Measurements from ENCODE around the gene CLBA1. TPM values are rescaled to one million over a fixed set of nuclear protein-coding genes. Genes with fewer than 3 reads are reported as not detected.

CLBA1 gene
- total and polyA plus RNA-seq, 2 donors (not counting 1 experiment from before 2014, with no cell fraction given): 0.63 to 5.5 TPM

- intact Hi-C loops (cut with micrococcal nuclease): no loop called here
- Mint-ChIP-seq H3K4me1 (peaks cover 9% of the 10 kb centered on the region), H3K4me3 (no peak overlapping the region), H3K9me3 (ENCODE audit: insufficient read depth) (no peaks in the 10 kb centered on the region), H3K27me3 (peaks cover 4% of the 10 kb centered on the region), H3K27ac (no peak overlapping the region)
- ATAC-seq (ENCODE audit: low read depth) (no peak), DNase-seq (no peak)
- Histone ChIP-seq H3K4me1 (ENCODE audit: control insufficient read depth in 2 of 2, insufficient read depth in 2 of 2, low read length in 2 of 2) (peaks cover 3 to 16% of the 10 kb centered on the region in 2 donors), H3K79me2 (ENCODE audit: control insufficient read depth, insufficient read depth, low read length) (no peaks in the 10 kb centered on the region), H3K9ac (ENCODE audit: low read length) (no peak overlapping the region), H2AFZ (ENCODE audit: insufficient read depth, low read depth, low read length, poor library complexity, severe bottlenecking) (no peak overlapping the region), H3K9me3 (ENCODE audit: control extremely low read depth in 1 of 3, control insufficient read depth in 2 of 3, insufficient read depth in 1 of 3, low read length in 2 of 3) (no peaks in the 10 kb centered on the region), H3K27ac (ENCODE audit: low read length in 2 of 2) (no peak overlapping the region), H3K27me3 (replicated peaks in 1 of 4; ENCODE audit: control extremely low read depth in 1 of 4, control insufficient read depth in 3 of 4, insufficient read depth in 4 of 4, low read length in 3 of 4) (peaks cover 0 to 7% (median 2%) of the 10 kb centered on the region in 4 experiments), H4K20me1 (ENCODE audit: control insufficient read depth, insufficient read depth, low read length, poor library complexity, severe bottlenecking) (no peaks in the 10 kb centered on the region), H3K4me2 (replicated peaks; ENCODE audit: low read depth, low read length, poor library complexity, severe bottlenecking) (no peak overlapping the region), H3K36me3 (replicated peaks in 1 of 2; ENCODE audit: control extremely low read depth in 1 of 2, control insufficient read depth in 1 of 2, extremely low read depth in 1 of 2, insufficient read depth in 2 of 2, low read length in 1 of 2) (peaks cover 0 to 1% of the 10 kb centered on the region in 2 experiments), H3K4me3 (ENCODE audit: control extremely low read depth in 1 of 5, extremely low read depth in 1 of 5, insufficient read depth in 1 of 5, low read depth in 2 of 5, low read length in 4 of 5) (no peak overlapping the region)
- TF ChIP-seq EZH2 (IDR thresholded peaks at IDR 0.05; ENCODE audit: borderline replicate concordance, insufficient read depth, low read depth, low read length, poor library complexity, severe bottlenecking): no peak
- TF ChIP-seq CTCF (IDR thresholded peaks at IDR 0.05): no peak
- ChIA-PET CTCF (interaction anchor here (0.6 to 5.6 kb wide), 4 partner anchors 38 to 153 kb away, joined by 3 to 34 read pairs (median 3); no protein-coding TSS in a partner anchor), POLR2A (no interaction called here)
- 77% methylated on average over 4 of the region's 4 CpGs for WGBS (ENCODE audit: insufficient coverage)
Measured at GRCh38 chr14:104937161-104937560, 48.4 kb upstream of the CLBA1 start.

- H3K27ac Mint-ChIP-seq: no peak overlapping the region
- no peak for TF ChIP-seq EZH2 (IDR thresholded peaks at IDR 0.05; ENCODE audit: borderline replicate concordance, insufficient read depth, low read depth, low read length, poor library complexity, severe bottlenecking)
- no peak for TF ChIP-seq CTCF (IDR thresholded peaks at IDR 0.05)
- ChIA-PET CTCF (interaction anchor here (0.6 to 5.6 kb wide), 4 partner anchors 37 to 152 kb away, joined by 3 to 34 read pairs (median 3); no protein-coding TSS in a partner anchor), POLR2A (no interaction called here)
- Histone ChIP-seq H3K4me1 (ENCODE audit: control insufficient read depth in 2 of 2, insufficient read depth in 2 of 2, low read length in 2 of 2) (peaks cover 3 to 11% of the 10 kb centered on the region in 2 donors), H3K36me3 (replicated peaks in 1 of 2; ENCODE audit: control extremely low read depth in 1 of 2, control insufficient read depth in 1 of 2, extremely low read depth in 1 of 2, insufficient read depth in 2 of 2, low read length in 1 of 2) (no peaks in the 10 kb centered on the region), H3K4me3 (ENCODE audit: control extremely low read depth in 1 of 5, extremely low read depth in 1 of 5, insufficient read depth in 1 of 5, low read depth in 2 of 5, low read length in 4 of 5) (no peak overlapping the region), H3K9ac (ENCODE audit: low read length) (no peak overlapping the region), H4K20me1 (ENCODE audit: control insufficient read depth, insufficient read depth, low read length, poor library complexity, severe bottlenecking) (no peaks in the 10 kb centered on the region), H3K9me3 (ENCODE audit: control extremely low read depth in 1 of 3, control insufficient read depth in 2 of 3, insufficient read depth in 1 of 3, low read length in 2 of 3) (no peaks in the 10 kb centered on the region), H3K79me2 (ENCODE audit: control insufficient read depth, insufficient read depth, low read length) (no peaks in the 10 kb centered on the region), H2AFZ (ENCODE audit: insufficient read depth, low read depth, low read length, poor library complexity, severe bottlenecking) (no peak overlapping the region), H3K27me3 (replicated peaks in 1 of 4; ENCODE audit: control extremely low read depth in 1 of 4, control insufficient read depth in 3 of 4, insufficient read depth in 4 of 4, low read length in 3 of 4) (peaks cover 0 to 7% (median 2%) of the 10 kb centered on the region in 4 experiments), H3K4me2 (replicated peaks; ENCODE audit: low read depth, low read length, poor library complexity, severe bottlenecking) (no peak overlapping the region), H3K27ac (ENCODE audit: low read length in 2 of 2) (no peak overlapping the region)
- 91% methylated on average over 6 of the region's 11 CpGs for WGBS (ENCODE audit: insufficient coverage)
- ATAC-seq (ENCODE audit: low read depth) (no peak), DNase-seq (no peak)
- H3K4me1 Mint-ChIP-seq: peaks cover 8% of the 10 kb centered on the region
- intact Hi-C loops (cut with micrococcal nuclease): no loop called here
- H3K4me3 Mint-ChIP-seq: no peak overlapping the region
- peaks cover 4% of the 10 kb centered on the region for H3K27me3 Mint-ChIP-seq
- no peaks in the 10 kb centered on the region for H3K9me3 Mint-ChIP-seq (ENCODE audit: insufficient read depth)
Measured at GRCh38 chr14:104937694-104938365, 47.8 kb upstream of the CLBA1 start.

Measured in B cell (primary cell).